Gastrocnemius medialis (tissue), 4 donors: ENCODE results near the gene APBB2. TPM values are rescaled to one million over a fixed set of nuclear protein-coding genes. Genes with fewer than 3 reads are reported as not detected.
A peak's percentile ranks its signal among the peaks of the same experiment; 100 is the strongest.

Experiments
- ATAC-seq, 2 donors: fragments of 150-250 bp; one replicate each; pipeline ENCODE4 v1.9.1; 2016
- DNase-seq, 2 donors: peaks; one replicate each; pipeline ENCODE4 v3.0.0-alpha.2; 2019
- H3K27ac ChIP-seq, 4 donors: fragments of 200-600 bp; sonication (generic); 1 replicate in 1 of 4; 2 replicates in 3 of 4; pipeline ENCODE4 v1.5.1; 2016 to 2018; ENCODE audit warnings: mild to moderate bottlenecking in 2 of 4, moderate library complexity in 1 of 4
- H3K27me3 ChIP-seq, 3 donors: fragments of 200-600 bp; sonication (generic) in 2 of 3; 1 replicate in 1 of 3; 2 replicates in 2 of 3; pipeline versions ENCODE4 v1.5.1 to v1.6.0; 2016 to 2019; ENCODE audit warnings: mild to moderate bottlenecking in 1 of 3, moderate library complexity in 1 of 3
- H3K36me3 ChIP-seq, 2 donors: fragments of 200-600 bp; sonication (generic) in 1 of 2; one replicate each; pipeline ENCODE4 v1.5.1; 2017 to 2018
- H3K4me1 ChIP-seq, 2 donors: fragments of 200-600 bp; sonication (generic) in 1 of 2; one replicate each; pipeline ENCODE4 v1.5.1; 2016 to 2017; ENCODE audit warnings: mild to moderate bottlenecking in 2 of 2
- H3K4me3 ChIP-seq, 4 donors: fragments of 200-600 bp; sonication (generic) in 3 of 4; 1 replicate in 1 of 4; 2 replicates in 3 of 4; pipeline ENCODE4 v1.5.1; 2016 to 2019; ENCODE audit warnings: mild to moderate bottlenecking in 2 of 4
- H3K9me3 ChIP-seq, 3 donors: fragments of 200-600 bp; sonication (generic) in 2 of 3; 1 replicate in 1 of 3; 2 replicates in 2 of 3; pipeline ENCODE4 v1.5.1; 2016 to 2019
- CTCF ChIP-seq, 5 experiments: fragments of 450-650 bp in 3 of 5; fragments of 200-600 bp in 2 of 5; sonication (generic) in 2 of 5; IDR thresholded peaks in 4 of 5; conservative IDR thresholded peaks in 1 of 5; 1 replicate in 4 of 5; 2 replicates in 1 of 5; pipeline ENCODE4 v1.5.1; 2016 to 2019; ENCODE audit warnings: antibody characterized with exemption in 5 of 5, mild to moderate bottlenecking in 3 of 5, moderate library complexity in 3 of 5
- POLR2A ChIP-seq, 2 donors: fragments of 450-650 bp; IDR thresholded peaks; one replicate each; pipeline ENCODE4 v1.6.1; 2017; ENCODE audit warnings: antibody characterized with exemption in 2 of 2, mild to moderate bottlenecking in 2 of 2, moderate library complexity in 2 of 2
- in situ Hi-C, 4 donors: fragments of 200-750 bp; cut with MboI; loops; one replicate each; pipeline versions ENCODE4 v1.15.0 to v1.8.0; 2017; ENCODE audit warnings: low sequenced_read_pairs in 4 of 4
- intact Hi-C: fragments of 100-400 bp; cut with DNase I; formaldehyde crosslinking; loops from one replicate; pipeline ENCODE4 v1.15.1; 2023; ENCODE audit warnings: low total_unique reads
- total RNA-seq, 4 donors: library from RNA; depleted of rRNA; stranded (reverse); fragments of >200 nt; gene quantifications; one replicate each; pipeline versions ENCODE4 v1.1.0 to v1.2.3, GENCODE V29; 2016

APBB2 gene
- total RNA-seq, 4 donors from 2014 or later: 14.3 to 20.5 (median 14.5) TPM

- TF ChIP-seq POLR2A (IDR thresholded peaks at IDR 0.05) (no peak), CTCF (IDR thresholded peaks at IDR 0.05 in 4 of 5, conservative IDR thresholded peaks at IDR 0.05 in 1 of 5) (no peak)
- H3K4me3 ChIP-seq: no peak overlapping the region
- intact Hi-C loops (no loop called here), in situ Hi-C loops (no loop called here)
- H3K4me1 ChIP-seq: peaks cover 5 to 6% of the 10 kb centered on the region in 2 donors
- no peaks in the 10 kb centered on the region for H3K9me3 ChIP-seq
- H3K27me3 ChIP-seq: no peaks in the 10 kb centered on the region
- no peak overlapping the region for H3K27ac ChIP-seq
- no peak for ATAC-seq
- DNase-seq: no peak
- no peaks in the 10 kb centered on the region for H3K36me3 ChIP-seq
Measured at GRCh38 chr4:40987151-40987550, 227.2 kb downstream of the APBB2 start.

GRCh38 chr4:40986375-40986774 is 228.0 kb downstream of the APBB2 start:
- no peak overlapping the region for H3K27ac ChIP-seq
- intact Hi-C loops: no loop called here
- DNase-seq: no peak
- no peaks in the 10 kb centered on the region for H3K27me3 ChIP-seq
- H3K36me3 ChIP-seq: no peaks in the 10 kb centered on the region
- no peaks in the 10 kb centered on the region for H3K9me3 ChIP-seq
- no peak for ATAC-seq
- H3K4me1 ChIP-seq: peaks cover 5 to 6% of the 10 kb centered on the region in 2 donors
- TF ChIP-seq CTCF (IDR thresholded peaks at IDR 0.05 in 4 of 5, conservative IDR thresholded peaks at IDR 0.05 in 1 of 5) (no peak), POLR2A (IDR thresholded peaks at IDR 0.05) (no peak)
- H3K4me3 ChIP-seq: no peak overlapping the region
- in situ Hi-C loops: no loop called here

GRCh38 chr4:40984051-40984450 is 230.3 kb downstream of the APBB2 start:
- Histone ChIP-seq H3K27ac (peak overlapping the region in 3 of 4 donors; percentile 9 to 37 (median 15)), H3K4me3 (no peak overlapping the region), H3K36me3 (no peaks in the 10 kb centered on the region), H3K27me3 (no peaks in the 10 kb centered on the region), H3K9me3 (no peaks in the 10 kb centered on the region), H3K4me1 (peaks cover 5 to 6% of the 10 kb centered on the region in 2 donors)
- DNase-seq (peak; percentile 24 to 55), ATAC-seq (peak; percentile 65 to 91)
- intact Hi-C loops (no loop called here), in situ Hi-C loops (no loop called here)
- TF ChIP-seq CTCF (IDR thresholded peaks at IDR 0.05 in 4 of 5, conservative IDR thresholded peaks at IDR 0.05 in 1 of 5) (no peak), POLR2A (IDR thresholded peaks at IDR 0.05) (no peak)

GRCh38 chr4:40980318-40980883 is 233.9 kb downstream of the APBB2 start:
- Histone ChIP-seq H3K9me3 (no peaks in the 10 kb centered on the region), H3K36me3 (no peaks in the 10 kb centered on the region), H3K4me1 (peaks cover 5 to 10% of the 10 kb centered on the region in 2 donors), H3K4me3 (no peak overlapping the region), H3K27ac (no peak overlapping the region), H3K27me3 (no peaks in the 10 kb centered on the region)
- no peak for DNase-seq
- TF ChIP-seq POLR2A (IDR thresholded peaks at IDR 0.05) (no peak), CTCF (IDR thresholded peaks at IDR 0.05 in 4 of 5, conservative IDR thresholded peaks at IDR 0.05 in 1 of 5) (peak in 2 of 5 experiments; percentile 7 to 34)
- intact Hi-C loops (no loop called here), in situ Hi-C loops (no loop called here)
- no peak for ATAC-seq

- no peaks in the 10 kb centered on the region for H3K9me3 ChIP-seq
- H3K4me1 ChIP-seq: peaks cover 0 to 3% of the 10 kb centered on the region in 2 donors
- TF ChIP-seq CTCF (IDR thresholded peaks at IDR 0.05 in 4 of 5, conservative IDR thresholded peaks at IDR 0.05 in 1 of 5): no peak
- TF ChIP-seq POLR2A (IDR thresholded peaks at IDR 0.05): no peak
- H3K27me3 ChIP-seq: no peaks in the 10 kb centered on the region
- ATAC-seq (no peak), DNase-seq (no peak)
- H3K36me3 ChIP-seq: no peaks in the 10 kb centered on the region
- no peak overlapping the region for H3K27ac ChIP-seq
- no peak overlapping the region for H3K4me3 ChIP-seq
- intact Hi-C loops (loop anchor here (5.0 kb wide), 1 partner anchor 51 kb away; no protein-coding TSS in a partner anchor), in situ Hi-C loops (loop anchor here (5.0 to 10.0 kb wide), 2 partner anchors 236 to 239 kb away; partner anchors contain the start of gene APBB2 (in 2 of the 4))
Measured at GRCh38 chr4:40978548-40978947, 235.8 kb downstream of the APBB2 start.
